Measurements from ENCODE around the gene NEK11.

The NEK11 gene

GRCh38 chr3:131231710-131232389, 205.2 kb downstream of the NEK11 start:
- Histone ChIP-seq H3K9ac (ENCODE audit: low read length) (no peak overlapping the region), H4K20me1 (ENCODE audit: insufficient read depth, low read length) (no peaks in the 10 kb centered on the region), H3K36me3 (ENCODE audit: insufficient read depth, low read length) (no peaks in the 10 kb centered on the region), H3K4me1 (ENCODE audit: insufficient read depth, low read length, severe bottlenecking) (no peaks in the 10 kb centered on the region), H2AFZ (ENCODE audit: low read length) (no peak overlapping the region), H3K27ac (ENCODE audit: low read depth, low read length, poor library complexity, severe bottlenecking) (no peak overlapping the region), H3K27me3 (ENCODE audit: insufficient read depth, low read length) (no peaks in the 10 kb centered on the region), H3K4me3 (ENCODE audit: low read depth, low read length, poor library complexity, severe bottlenecking) (no peak overlapping the region), H3K9me2 (ENCODE audit: low read depth, low read length) (no peaks in the 10 kb centered on the region), H3K4me2 (ENCODE audit: low read length) (no peak overlapping the region), H3K79me2 (ENCODE audit: insufficient read depth, low read length) (no peaks in the 10 kb centered on the region), H3F3A (ENCODE audit: insufficient read depth, low read length) (no peaks in the 10 kb centered on the region), H3K9me3 (ENCODE audit: low read length) (no peaks in the 10 kb centered on the region)
- TF ChIP-seq, protein P1, sequence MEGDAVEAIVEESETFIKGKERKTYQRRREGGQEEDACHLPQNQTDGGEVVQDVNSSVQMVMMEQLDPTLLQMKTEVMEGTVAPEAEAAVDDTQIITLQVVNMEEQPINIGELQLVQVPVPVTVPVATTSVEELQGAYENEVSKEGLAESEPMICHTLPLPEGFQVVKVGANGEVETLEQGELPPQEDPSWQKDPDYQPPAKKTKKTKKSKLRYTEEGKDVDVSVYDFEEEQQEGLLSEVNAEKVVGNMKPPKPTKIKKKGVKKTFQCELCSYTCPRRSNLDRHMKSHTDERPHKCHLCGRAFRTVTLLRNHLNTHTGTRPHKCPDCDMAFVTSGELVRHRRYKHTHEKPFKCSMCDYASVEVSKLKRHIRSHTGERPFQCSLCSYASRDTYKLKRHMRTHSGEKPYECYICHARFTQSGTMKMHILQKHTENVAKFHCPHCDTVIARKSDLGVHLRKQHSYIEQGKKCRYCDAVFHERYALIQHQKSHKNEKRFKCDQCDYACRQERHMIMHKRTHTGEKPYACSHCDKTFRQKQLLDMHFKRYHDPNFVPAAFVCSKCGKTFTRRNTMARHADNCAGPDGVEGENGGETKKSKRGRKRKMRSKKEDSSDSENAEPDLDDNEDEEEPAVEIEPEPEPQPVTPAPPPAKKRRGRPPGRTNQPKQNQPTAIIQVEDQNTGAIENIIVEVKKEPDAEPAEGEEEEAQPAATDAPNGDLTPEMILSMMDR (IDR thresholded peaks at IDR 0.05; ENCODE audit: low read length) = no peak; the same call in 1 of the 2 replicates
- no peak for TF ChIP-seq EZH2 (IDR thresholded peaks at IDR 0.05; ENCODE audit: borderline replicate concordance, low read length)

GRCh38 chr3:131232711-131233267, 206.1 kb downstream of the NEK11 start:
- no peak overlapping the region for H3K27ac ChIP-seq (ENCODE audit: low read depth, low read length, poor library complexity, severe bottlenecking)
- no peaks in the 10 kb centered on the region for H3K27me3 ChIP-seq (ENCODE audit: insufficient read depth, low read length)
- H3K79me2 ChIP-seq (ENCODE audit: insufficient read depth, low read length) = no peaks in the 10 kb centered on the region
- no peak overlapping the region for H3K4me3 ChIP-seq (ENCODE audit: low read depth, low read length, poor library complexity, severe bottlenecking)
- H3K9me3 ChIP-seq (ENCODE audit: low read length) = no peaks in the 10 kb centered on the region
- no peaks in the 10 kb centered on the region for H3F3A ChIP-seq (ENCODE audit: insufficient read depth, low read length)
- no peaks in the 10 kb centered on the region for H3K36me3 ChIP-seq (ENCODE audit: insufficient read depth, low read length)
- H3K4me2 ChIP-seq (ENCODE audit: low read length) = no peak overlapping the region
- H3K4me1 ChIP-seq (ENCODE audit: insufficient read depth, low read length, severe bottlenecking) = no peaks in the 10 kb centered on the region
- H4K20me1 ChIP-seq (ENCODE audit: insufficient read depth, low read length) = no peaks in the 10 kb centered on the region
- TF ChIP-seq EZH2 (IDR thresholded peaks at IDR 0.05; ENCODE audit: borderline replicate concordance, low read length) = no peak
- TF ChIP-seq, protein P1 (IDR thresholded peaks at IDR 0.05; ENCODE audit: low read length) = no peak
- H3K9me2 ChIP-seq (ENCODE audit: low read depth, low read length) = no peaks in the 10 kb centered on the region
- H2AFZ ChIP-seq (ENCODE audit: low read length) = no peak overlapping the region
- no peak overlapping the region for H3K9ac ChIP-seq (ENCODE audit: low read length)

DNA sequence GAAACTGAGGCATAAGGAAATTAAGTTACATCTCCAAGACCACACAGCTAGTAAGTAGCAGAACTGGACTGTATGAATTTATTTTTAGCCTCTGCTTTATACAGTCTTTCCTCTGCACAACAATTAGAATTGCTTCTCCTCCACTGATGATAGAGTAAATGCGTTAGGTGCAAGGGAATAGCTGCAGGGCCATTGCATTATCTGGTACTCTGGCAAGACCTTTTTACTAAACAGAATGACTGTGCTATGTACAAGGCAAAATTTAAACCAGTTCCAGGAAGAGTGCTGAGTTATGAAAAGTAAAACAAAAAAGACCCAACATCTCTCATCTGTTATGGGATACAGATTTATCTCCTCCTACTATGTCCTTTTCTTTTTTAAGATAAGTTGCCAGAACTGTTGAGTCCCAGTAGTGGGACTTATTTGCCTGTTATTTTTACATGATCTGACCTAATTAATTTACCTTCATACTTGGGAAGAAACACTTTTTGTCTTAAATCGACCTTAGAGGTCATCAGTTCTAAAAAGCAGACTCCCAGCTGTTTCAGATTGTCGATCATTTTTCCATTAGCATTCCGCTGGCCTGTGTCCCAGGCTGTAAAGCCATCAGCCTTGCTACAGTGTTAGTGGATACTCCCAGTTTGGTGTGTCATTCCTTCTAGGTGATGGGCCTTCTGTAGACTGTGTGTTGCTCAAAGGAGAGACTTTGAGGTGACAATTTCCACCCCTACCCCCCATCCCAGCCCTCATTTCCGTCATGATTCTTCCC, 207.4 kb downstream of the NEK11 start:
- TF ChIP-seq, protein P1 (IDR thresholded peaks at IDR 0.05; ENCODE audit: low read length) = no peak
- TF ChIP-seq EZH2 (IDR thresholded peaks at IDR 0.05; ENCODE audit: borderline replicate concordance, low read length) = no peak
- Histone ChIP-seq H2AFZ (ENCODE audit: low read length) (no peak overlapping the region), H3K79me2 (ENCODE audit: insufficient read depth, low read length) (no peaks in the 10 kb centered on the region), H3K27ac (ENCODE audit: low read depth, low read length, poor library complexity, severe bottlenecking) (no peak overlapping the region), H3K9me3 (ENCODE audit: low read length) (no peaks in the 10 kb centered on the region), H4K20me1 (ENCODE audit: insufficient read depth, low read length) (no peaks in the 10 kb centered on the region), H3K9ac (ENCODE audit: low read length) (no peak overlapping the region), H3K4me1 (ENCODE audit: insufficient read depth, low read length, severe bottlenecking) (no peaks in the 10 kb centered on the region), H3K4me3 (ENCODE audit: low read depth, low read length, poor library complexity, severe bottlenecking) (no peak overlapping the region), H3F3A (ENCODE audit: insufficient read depth, low read length) (no peaks in the 10 kb centered on the region), H3K4me2 (ENCODE audit: low read length) (no peak overlapping the region), H3K27me3 (ENCODE audit: insufficient read depth, low read length) (no peaks in the 10 kb centered on the region), H3K9me2 (ENCODE audit: low read depth, low read length) (no peaks in the 10 kb centered on the region), H3K36me3 (ENCODE audit: insufficient read depth, low read length) (no peaks in the 10 kb centered on the region)

Measured in OCI-LY1 (cell line).